ENCODE data around the gene ASXL1.

Gene ASXL1

GRCh38 chr20:32442630-32443373 lies 84.7 kb downstream of the ASXL1 start:
- DNase-seq: no peak

- DNase-seq: no peak
These were observed 85.3 kb downstream of the ASXL1 start for GRCh38 chr20:32443386-32443974.

DNA sequence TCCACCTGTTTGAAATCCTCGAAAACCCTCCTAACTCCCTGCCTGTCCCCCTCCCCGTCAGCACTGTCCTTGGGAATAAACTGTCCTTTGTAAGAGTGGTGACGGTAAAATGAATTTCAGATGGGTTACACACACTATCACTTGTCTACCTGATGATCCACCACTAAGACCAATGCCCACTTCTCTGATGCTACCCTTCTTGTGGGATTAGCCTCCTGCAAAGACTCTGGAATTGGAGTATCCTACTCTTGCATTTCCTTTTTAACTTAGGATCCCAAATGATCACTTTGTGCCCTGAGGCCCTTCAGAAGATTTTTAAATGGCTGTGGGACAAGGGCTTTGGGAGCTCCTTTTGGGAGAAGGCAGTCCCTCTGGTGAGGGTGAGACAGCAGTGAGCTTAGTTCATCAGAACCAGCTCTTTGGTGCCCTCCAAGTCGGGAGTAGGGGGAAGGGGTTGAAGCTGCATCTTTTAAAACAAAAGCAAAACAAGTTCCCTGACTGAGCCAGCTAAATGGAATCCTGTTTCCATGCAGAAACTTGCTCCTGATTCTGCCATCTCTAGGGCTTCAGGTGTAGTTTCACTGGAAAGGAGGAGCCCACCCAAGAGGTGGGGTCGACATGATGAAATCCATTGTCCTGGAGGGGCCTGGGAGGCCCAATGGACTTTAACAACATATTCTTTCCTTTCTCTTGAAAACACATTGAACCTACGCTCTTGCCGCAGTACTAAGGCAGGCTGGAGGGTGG lies 86.5 kb downstream of the ASXL1 start:
- no peak for DNase-seq

DNA sequence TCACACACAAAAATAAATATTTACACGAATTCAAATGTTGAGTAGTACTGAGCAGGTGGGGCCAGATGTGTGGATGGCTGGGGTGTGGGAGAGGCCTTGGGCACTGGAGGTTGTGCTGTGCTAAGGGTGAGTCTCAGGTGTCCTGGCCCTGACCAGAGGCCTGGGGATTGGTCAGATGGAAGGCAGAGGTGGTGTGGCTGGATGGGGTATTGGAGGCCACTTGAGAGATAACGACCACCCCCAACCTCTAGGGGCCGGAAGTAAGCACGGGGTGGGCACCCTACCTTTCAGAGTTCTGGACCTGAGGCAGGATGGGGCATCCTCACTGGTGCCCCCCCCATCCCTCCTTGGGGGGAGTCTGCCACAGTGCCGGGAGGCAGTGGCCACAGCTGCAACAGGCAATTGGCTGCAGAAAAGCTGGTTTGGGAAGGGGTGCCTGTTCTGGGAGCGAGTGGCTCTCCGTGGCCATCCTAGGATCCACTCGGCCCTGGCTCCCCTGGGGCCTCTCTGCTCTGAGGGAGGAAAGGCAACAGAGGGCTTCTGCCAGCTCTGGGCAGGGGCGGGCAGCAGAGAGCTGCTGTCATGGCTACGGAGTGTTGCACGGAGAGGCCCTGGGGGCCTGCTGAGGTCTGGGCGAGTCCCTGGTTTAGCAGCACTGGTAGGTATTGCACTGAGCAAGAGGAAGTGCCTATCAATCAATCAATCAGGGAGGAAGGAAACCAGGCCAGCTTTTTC lies 87.6 kb downstream of the ASXL1 start:
- DNase-seq: peak in 1 of 2 experiments; percentile 14

DNA sequence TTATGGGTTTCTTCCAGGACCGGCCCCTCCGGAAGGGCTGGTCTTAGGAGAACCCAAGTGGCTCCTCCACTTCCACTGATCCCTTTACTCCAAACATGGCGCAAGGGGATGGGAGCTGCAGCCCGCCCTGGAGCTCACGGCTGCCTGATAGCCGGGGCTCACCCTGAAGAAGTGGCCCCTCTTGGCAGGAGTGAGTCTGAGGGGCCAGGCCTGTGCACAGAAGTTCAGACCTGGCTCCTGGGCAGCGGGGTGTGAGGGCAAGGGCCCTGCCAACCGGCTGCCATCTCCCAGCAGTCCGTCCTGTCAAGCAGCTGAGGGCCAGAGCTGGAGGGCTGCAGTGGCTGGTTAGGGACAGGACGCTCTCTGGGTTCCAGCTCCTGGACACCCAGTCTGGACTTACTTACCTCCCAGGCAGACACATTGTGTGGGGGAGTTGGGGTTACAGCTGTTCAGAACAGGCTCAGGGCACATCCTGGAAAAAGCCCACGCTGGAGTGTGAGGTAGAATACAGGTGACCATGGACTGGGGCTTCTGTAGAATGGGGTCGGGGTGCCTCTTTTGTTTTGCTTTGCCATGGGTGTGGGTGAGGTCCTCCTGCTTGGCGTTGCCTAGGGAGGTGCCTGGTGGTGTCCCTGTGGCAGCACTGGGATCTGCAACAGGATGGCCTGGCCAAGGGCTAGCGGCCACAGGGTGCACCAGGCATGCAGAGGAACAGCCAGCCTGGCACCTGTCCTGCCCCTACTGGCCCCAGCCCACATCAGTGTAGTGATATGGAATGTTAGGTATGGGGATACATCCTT lies 88.4 kb downstream of the ASXL1 start:
- no peak for DNase-seq

DNA sequence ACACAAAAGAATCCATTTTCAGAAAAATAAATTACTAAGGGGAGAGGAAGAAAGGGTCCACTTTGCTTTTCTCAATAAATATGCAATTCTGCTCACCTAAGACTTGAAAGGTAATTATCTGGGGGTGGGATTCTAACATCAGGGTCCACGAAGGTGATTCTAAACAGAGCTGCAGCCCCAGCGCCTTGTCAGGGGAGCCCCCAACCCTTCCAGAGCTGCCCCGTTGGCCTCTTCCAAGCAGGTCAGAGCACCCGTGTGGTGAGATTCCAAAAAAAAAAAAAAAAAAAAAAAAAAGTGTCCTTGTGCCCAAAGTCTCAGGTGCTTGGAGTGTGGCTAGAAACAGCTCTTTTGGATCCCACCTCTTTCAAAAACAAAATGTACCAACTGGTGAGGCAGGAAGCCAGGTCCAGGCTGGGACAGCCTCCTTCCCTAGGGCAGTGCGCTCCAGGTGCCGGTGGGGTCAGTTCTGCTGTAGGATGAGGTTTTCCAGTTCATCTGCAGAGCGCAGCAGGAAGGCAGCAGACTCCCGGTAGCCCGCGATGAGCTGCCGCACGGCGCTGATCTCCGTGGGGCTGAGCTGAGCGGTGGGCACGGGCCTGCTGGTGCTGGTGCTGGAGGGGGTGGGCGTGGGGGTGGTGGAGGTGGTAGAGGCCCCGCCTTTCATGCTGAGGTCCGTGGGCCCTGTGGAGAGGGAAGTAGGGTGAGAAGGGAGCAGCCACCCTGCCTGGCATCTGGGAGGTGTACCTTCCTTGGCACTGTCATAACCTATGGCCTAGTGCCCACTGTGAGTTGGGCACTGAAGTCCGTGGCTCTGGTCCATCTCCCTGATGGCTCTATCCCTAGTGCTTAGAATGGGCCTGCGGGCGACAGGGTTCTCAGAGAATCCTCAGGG lies 89.3 kb downstream of the ASXL1 start:
- no peak for DNase-seq

DNA sequence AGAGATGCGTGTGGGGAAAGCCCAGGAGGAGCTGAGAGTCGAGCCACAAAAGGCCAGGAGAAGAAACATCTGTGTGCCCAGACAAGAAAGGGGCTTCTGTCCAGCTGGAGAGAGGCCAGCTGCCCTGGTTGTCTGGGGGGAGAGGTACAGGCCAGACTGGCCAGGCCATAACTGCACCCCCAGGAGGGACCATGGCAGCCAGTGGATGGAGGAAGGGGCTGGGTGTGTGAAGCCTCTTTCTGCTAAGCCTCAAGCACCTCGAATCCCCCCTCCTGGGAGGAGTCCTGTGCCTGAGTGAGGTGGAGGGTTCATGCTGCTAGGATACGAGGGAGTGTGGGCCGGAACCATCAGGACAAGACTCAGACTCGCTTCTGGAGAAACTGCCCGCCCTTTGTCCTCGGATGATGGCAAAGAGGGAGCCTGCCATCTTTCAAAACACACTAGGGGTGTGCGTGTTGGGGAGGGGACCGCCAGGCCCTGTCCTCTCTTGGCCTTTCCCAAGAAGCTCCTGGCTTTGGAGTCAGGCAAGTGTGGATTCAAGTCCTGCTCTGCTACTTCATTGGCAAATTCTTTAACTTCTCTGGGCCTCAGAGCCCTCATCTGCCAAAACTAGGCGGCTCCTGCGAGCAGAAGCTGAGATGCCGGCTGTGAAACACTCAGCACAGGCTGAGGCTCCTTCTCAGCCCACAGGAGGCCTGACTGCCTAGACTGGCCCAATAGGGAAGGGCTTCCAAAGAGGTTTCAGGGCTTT lies 90.3 kb downstream of the ASXL1 start:
- no peak for DNase-seq

DNA sequence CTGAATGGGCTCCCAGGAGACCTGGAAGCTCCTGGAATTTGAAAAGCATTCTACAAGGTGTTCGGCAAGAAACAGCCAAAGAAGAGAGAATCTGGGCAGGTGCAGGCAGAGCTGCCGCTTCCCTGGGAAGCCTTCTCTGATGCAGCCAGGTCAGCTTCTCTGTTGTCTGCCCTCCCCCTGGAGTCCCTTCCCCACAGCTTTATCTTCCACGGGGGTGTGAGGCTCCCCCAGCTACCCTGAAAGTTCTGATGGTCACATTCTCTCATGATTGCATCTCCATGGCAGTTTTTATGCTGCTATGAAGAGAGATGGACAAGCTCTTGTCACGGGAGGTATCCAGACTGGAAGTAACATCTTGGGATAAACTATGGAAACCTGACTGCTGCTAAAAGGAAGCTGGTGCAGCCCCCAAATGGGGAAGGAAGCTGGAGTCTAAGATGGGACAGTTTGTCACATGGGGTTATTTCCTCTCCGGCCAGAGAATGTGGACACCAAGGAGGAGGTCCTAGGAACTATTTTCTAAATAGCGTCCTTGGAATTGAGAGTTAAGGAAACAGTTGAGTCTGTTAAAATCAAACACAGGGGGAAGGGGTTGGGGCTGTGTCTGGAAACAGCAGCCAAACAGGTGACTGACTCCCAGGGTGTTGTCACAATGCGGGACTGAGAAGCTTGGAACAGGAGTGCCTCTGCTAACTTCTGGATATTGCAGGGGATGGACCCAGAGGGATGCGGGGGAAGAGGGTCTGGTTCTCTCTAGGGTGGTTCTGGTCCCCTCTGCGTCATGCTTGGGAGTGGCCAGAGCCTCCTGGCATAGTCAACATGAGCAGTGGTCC lies 91.1 kb downstream of the ASXL1 start:
- no peak for DNase-seq

DNA sequence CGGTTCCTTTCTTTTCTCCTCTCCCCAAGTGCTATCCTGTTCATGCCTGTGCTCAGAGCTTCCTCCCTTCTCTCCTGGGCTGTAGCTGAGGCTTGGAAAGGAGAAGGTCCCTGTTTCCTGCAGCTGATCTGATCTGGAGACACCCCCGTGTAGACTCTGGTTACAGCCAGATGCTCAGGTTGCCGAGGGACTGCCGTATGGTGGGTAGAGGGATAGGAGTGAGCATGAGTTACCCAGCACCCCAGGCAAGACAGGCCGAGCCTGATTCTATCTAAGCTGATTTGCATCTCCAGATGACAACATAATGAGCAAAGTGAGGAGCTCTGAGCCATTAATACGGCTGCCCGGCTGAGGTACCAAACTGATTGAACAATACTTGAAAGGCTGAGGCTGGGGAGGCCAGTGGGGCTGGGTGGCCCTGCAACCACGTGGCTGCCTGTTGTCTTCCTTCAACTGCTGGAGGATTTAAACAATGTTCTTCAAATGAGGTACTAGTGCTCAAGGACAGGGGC lies 91.8 kb downstream of the ASXL1 start:
- no peak for DNase-seq

GRCh38 chr20:32450484-32451061 lies 92.4 kb downstream of the ASXL1 start:
- DNase-seq: no peak

- no peak for DNase-seq
These were observed 93.2 kb downstream of the ASXL1 start for GRCh38 chr20:32451340-32451681.

GRCh38 chr20:32451682-32452461 lies 93.7 kb downstream of the ASXL1 start:
- DNase-seq: no peak

- DNase-seq: no peak
These were observed 94.8 kb downstream of the ASXL1 start for GRCh38 chr20:32452776-32453466.

DNA sequence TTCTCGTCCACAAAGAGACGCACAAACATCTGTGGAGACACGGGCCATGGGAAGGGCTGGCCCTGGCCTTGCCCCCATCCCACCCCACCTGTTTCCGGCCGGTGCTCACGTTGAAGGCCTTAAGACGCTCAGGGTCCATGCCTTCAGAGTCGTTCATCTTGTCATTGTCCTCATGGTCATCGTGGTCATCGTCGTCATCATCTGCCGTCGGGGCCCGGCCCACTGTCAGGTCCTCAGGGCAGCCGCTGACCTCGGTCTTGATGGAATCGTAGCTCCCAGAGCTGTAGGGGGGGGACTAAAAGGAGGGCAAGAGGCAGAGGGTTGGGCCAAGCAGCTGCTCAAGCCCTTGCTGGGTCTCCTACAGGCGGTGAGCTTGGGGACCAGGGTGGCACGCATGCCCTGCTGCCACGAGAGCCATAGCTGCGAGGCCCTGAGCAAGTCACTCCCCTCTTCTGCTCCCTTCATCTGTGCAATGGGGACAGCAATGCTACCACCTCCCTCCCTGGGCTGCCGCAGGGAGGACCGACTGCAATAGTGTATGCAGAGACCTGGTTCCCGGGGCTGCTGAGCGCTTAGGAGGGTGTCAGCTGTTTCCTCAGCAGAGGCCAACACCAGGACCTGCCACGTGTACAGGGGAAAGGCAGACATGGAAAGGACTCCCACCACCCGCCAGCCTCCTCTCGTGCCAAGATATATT lies 95.5 kb downstream of the ASXL1 start:
- no peak for DNase-seq

DNA sequence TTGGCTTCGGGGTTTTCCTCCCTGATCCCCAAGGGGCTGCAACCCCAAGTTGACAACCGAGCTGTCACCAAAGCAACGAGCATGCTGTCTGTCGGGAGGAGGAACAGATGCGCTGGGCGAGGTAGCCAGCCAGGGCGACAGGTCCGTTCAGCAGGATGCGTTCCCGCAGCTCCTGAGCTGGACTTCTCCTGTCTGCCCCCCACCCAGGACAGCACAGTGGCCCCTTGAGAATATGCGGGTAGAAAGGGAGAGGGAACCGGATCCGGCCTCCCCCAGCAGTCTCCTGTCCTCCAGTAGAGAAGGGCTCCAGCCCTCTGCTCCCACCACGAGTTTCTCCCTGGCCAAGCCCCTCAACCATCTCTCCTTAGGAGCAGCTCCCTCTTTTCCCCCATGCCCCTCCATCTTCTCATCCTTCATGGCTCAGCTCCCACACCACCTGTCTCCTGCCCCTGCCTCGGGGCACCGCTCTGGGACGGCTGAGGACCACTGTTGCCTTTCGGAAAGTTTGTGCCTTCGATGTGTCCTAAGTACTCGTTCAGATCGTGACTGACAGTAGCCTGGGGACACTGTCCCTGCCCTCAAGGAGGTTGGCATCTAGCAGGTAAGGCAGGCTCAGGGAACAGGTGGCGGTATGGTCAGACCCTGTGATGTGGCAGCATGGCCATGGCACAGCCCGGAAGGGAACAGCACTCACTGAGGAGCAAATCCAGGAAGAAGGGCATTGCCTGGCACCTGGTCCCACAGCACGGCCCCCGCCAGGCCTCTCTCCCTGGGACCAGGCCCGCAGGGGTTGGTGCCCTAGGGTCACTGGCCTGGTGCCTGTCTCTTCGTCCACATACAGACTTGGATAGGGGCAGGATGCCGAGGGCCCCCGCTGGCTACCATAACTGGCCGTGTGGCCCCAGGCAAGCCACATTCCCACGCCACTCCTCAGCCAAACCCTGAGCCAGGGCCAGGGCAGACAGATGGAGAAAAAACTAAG lies 96.3 kb downstream of the ASXL1 start:
- no peak for DNase-seq
